HUES64 (cell line): ENCODE data around the gene DNAH2.

Experiments used
- H3K27ac ChIP-seq: 2 replicates; pipeline ENCODE4 v1.7.0; 2013; ENCODE audit warnings: low read depth, low read length, inconsistent platforms
- H3K27me3 ChIP-seq: 2 replicates; pipeline ENCODE4 v1.6.1; 2013; ENCODE audit warnings: mild to moderate bottlenecking, low read length; ENCODE audit not compliant: insufficient read depth
- H3K36me3 ChIP-seq: 2 replicates; pipeline ENCODE4 v1.6.1; 2013; ENCODE audit warnings: mild to moderate bottlenecking, low read length; ENCODE audit not compliant: insufficient read depth
- H3K4me1 ChIP-seq: 2 replicates; pipeline ENCODE4 v1.6.1; 2013; ENCODE audit warnings: mild to moderate bottlenecking, low read length, moderate library complexity; ENCODE audit not compliant: insufficient read depth
- H3K4me3 ChIP-seq: 2 replicates; pipeline ENCODE4 v1.5.1; 2013; ENCODE audit warnings: mild to moderate bottlenecking, low read length, moderate library complexity
- H3K9ac ChIP-seq: 2 replicates; pipeline ENCODE4 v1.6.1; 2013; ENCODE audit warnings: mild to moderate bottlenecking, low read depth, low read length
- H3K9me3 ChIP-seq: 2 replicates; pipeline ENCODE4 v1.6.1; 2013; ENCODE audit warnings: low read depth, low read length; ENCODE audit not compliant: insufficient read depth
- WGBS: fragments of 150-250, 120-280 bp; methylation state at CpG from one replicate; pipeline ENCODE4 v1.1.7; 2013; ENCODE audit warnings: missing lambda C conversion rate; 5-methylcytosine and 5-hydroxymethylcytosine counted together

The DNAH2 gene

GRCh38 chr17:7704601-7705268 lies 12.8 kb upstream of the DNAH2 start, which contains the start of gene EFNB3:
TSS of gene EFNB3 (plus strand) at chr17:7705202. CDS start at chr17:7705599, 397 bp downstream.
- Histone ChIP-seq H3K36me3 (peaks cover 12% of the 10 kb centered on the region), H3K27ac (no peak within 1 kb of the TSS; the same call in 1 of the 2 replicates), H3K27me3 (peaks cover 14% of the 10 kb centered on the region), H3K4me1 (peaks cover 8% of the 10 kb centered on the region), H3K4me3 (peak within 1 kb of the TSS; percentile 64), H3K9ac (peak within 1 kb of the TSS; percentile 41), H3K9me3 (no peaks in the 10 kb centered on the region)
- WGBS: 2% methylated on average over 40 of the region's 45 CpGs

DNA sequence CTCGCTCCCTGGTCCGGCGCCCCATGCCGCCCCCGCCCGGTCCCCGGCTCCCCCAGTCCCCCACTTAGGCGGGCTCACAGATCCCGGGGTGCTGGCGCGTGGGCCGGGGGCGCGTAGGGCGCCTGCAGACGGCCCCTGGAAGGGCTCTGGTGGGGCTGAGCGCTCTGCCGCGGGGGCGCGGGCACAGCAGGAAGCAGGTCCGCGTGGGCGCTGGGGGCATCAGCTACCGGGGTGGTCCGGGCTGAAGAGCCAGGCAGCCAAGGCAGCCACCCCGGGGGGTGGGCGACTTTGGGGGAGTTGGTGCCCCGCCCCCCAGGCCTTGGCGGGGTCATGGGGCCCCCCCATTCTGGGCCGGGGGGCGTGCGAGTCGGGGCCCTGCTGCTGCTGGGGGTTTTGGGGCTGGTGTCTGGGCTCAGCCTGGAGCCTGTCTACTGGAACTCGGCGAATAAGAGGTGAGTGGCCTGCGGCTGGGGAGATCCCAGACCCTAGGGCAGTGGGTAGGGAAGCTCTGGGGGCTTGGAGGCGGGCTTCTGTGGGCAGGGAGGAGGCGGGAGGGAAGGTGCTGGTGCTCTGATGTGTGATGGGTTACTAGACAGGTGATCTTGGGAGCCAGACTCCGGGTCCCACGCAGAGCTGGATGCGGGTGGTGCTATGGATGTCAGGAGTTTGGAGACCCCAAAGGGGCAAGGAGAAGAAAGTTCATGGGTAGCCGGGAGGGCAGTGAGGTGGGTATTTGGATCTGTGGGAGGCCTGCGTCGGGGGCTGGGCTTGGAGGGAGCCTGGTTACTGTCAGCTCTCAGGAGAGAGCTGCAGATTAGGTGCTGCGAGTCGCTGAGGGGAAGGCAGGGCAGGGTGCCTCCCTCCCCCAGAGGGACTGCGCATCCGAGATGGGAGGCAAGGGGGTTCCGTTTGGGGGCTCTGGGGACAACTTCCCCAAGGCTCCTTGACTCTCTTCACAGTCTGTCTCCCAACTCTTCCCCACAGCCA lies 12.0 kb upstream of the DNAH2 start:
- H3K27ac ChIP-seq: no peak overlapping the region
- peaks cover 10% of the 10 kb centered on the region for H3K36me3 ChIP-seq
- H3K27me3 ChIP-seq: peaks cover 14% of the 10 kb centered on the region
- no peaks in the 10 kb centered on the region for H3K9me3 ChIP-seq
- peak overlapping the region; percentile 64 for H3K4me3 ChIP-seq
- peak overlapping the region; percentile 41 for H3K9ac ChIP-seq
- 3% methylated on average over 50 of the region's 50 CpGs for WGBS
- peaks cover 8% of the 10 kb centered on the region for H3K4me1 ChIP-seq

- Histone ChIP-seq H3K9ac (no peak overlapping the region), H3K4me1 (peaks cover 14% of the 10 kb centered on the region), H3K36me3 (no peaks in the 10 kb centered on the region; the same call in 1 of the 2 replicates), H3K27ac (no peak overlapping the region), H3K4me3 (peak overlapping the region; percentile 64; the same call in 1 of the 2 replicates), H3K9me3 (no peaks in the 10 kb centered on the region), H3K27me3 (peaks cover 16% of the 10 kb centered on the region)
- WGBS: 89% methylated on average over 2 of the region's 3 CpGs
Measured at GRCh38 chr17:7706631-7707354, 10.8 kb upstream of the DNAH2 start.

DNA sequence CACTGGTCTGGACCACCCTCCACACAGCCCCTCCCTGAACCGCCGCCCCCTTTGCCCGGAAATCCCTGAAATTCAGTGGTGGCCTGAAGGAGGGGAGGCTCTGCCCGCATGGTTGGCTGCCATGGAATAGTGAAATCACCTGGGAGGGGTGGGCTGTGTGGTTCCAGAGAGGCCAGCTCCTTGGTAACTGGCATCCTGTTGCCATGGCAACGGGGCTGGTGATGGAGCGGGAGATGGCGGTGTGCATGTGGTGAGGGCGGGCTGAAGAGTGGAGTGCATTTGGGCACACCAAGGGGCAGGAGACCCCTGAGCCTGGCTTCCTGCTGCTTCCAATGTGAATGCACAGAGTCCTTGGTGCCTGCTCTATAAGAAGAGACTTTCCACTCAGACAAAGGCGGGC lies 10.1 kb upstream of the DNAH2 start:
- no peak overlapping the region for H3K9ac ChIP-seq
- peaks cover 14% of the 10 kb centered on the region for H3K4me1 ChIP-seq
- H3K36me3 ChIP-seq: no peaks in the 10 kb centered on the region
- H3K27ac ChIP-seq: no peak overlapping the region
- WGBS: 79% methylated on average over 9 of the region's 9 CpGs
- H3K27me3 ChIP-seq: peaks cover 17% of the 10 kb centered on the region
- no peaks in the 10 kb centered on the region for H3K9me3 ChIP-seq
- no peak overlapping the region for H3K4me3 ChIP-seq

DNA sequence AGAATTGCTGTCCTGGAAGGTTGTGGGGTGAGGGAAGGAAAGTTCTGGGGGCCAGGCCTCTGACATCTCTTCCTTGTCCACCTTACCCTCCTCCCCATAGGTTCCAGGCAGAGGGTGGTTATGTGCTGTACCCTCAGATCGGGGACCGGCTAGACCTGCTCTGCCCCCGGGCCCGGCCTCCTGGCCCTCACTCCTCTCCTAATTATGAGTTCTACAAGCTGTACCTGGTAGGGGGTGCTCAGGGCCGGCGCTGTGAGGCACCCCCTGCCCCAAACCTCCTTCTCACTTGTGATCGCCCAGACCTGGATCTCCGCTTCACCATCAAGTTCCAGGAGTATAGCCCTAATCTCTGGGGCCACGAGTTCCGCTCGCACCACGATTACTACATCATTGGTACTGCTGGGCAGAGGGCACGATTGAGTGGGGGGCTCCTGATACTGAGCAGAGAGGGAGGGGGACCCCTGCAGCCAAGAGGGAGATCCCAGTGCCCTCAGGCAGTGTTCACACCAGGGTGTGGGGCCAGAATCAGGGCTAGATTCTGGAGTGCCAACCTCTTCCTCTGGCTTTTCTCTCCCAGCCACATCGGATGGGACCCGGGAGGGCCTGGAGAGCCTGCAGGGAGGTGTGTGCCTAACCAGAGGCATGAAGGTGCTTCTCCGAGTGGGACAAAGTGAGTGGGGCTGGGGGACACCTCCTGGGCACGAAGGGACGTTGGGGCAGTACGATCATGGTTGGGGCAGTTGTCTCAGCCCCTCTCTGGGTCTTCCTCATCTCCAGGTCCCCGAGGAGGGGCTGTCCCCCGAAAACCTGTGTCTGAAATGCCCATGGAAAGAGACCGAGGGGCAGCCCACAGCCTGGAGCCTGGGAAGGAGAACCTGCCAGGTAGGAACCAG lies 9.4 kb upstream of the DNAH2 start:
- 89% methylated on average over 22 of the region's 22 CpGs for WGBS
- Histone ChIP-seq H3K4me1 (peaks cover 14% of the 10 kb centered on the region), H3K9ac (no peak overlapping the region), H3K27ac (no peak overlapping the region), H3K4me3 (no peak overlapping the region), H3K36me3 (no peaks in the 10 kb centered on the region), H3K27me3 (peaks cover 17% of the 10 kb centered on the region), H3K9me3 (no peaks in the 10 kb centered on the region)

GRCh38 chr17:7709031-7709430 lies 8.5 kb upstream of the DNAH2 start:
- 91% methylated on average over 11 of the region's 11 CpGs for WGBS
- H3K4me3 ChIP-seq: no peak overlapping the region
- peaks cover 8% of the 10 kb centered on the region for H3K4me1 ChIP-seq
- peaks cover 17% of the 10 kb centered on the region for H3K27me3 ChIP-seq
- H3K36me3 ChIP-seq: no peaks in the 10 kb centered on the region
- H3K9ac ChIP-seq: no peak overlapping the region
- H3K9me3 ChIP-seq: no peaks in the 10 kb centered on the region
- no peak overlapping the region for H3K27ac ChIP-seq

DNA sequence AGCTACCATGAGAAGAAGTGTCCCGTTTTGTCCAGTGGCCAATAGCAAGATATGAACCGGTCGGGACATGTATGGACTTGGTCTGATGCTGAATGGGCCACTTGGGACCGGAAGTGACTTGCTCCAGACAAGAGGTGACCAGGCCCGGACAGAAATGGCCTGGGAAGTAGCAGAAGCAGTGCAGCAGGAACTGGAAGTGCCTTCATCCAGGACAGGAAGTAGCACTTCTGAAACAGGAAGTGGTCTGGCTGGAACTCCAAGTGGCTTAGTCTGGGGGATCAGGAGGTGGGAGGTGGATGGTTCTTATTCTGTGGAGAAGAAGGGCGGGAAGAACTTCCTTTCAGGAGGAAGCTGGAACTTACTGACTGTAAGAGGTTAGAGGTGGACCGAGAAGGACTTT lies 7.2 kb upstream of the DNAH2 start:
- H3K9ac ChIP-seq: no peak overlapping the region
- no peak overlapping the region for H3K4me3 ChIP-seq
- WGBS: 85% methylated on average over 7 of the region's 7 CpGs
- peaks cover 6% of the 10 kb centered on the region; the same call in 1 of the 2 replicates for H3K4me1 ChIP-seq
- peaks cover 17% of the 10 kb centered on the region for H3K27me3 ChIP-seq
- H3K9me3 ChIP-seq: no peaks in the 10 kb centered on the region
- no peak overlapping the region for H3K27ac ChIP-seq
- H3K36me3 ChIP-seq: no peaks in the 10 kb centered on the region

DNA sequence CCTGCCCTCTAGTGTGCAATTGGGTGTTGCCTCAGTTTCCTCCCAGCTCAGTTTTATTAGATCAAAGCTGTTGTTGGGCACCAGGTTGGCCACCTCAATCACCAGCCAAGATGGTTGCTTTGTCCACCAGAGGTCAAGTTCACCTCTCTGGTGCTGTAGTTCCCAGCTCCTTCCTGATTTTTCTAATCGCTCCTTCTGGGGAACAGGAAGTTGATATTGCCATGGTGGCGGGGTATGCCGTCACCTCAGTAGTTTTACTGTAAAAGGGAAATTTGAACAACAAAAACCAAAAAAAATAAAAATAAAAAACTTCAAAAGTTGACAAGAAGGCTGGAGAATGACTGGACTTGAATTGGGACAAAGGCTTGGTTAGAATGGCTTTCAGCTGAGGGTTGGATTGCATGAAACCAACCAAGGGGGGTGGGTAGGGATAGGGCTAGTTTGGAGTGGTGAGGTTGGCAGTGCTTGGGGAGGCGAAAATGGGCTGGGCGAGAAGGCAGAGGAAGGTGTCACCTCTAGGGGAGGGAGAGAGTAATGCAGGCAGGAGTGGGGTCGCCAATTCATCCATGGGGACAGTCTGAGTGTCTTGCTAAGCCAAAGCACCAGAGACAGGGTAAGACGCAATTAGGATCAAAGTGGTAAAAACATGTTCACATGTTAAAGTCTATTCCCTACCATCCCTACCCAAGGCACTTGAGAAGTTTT lies 6.3 kb upstream of the DNAH2 start:
- H3K4me1 ChIP-seq: peaks cover 11% of the 10 kb centered on the region
- H3K36me3 ChIP-seq: no peaks in the 10 kb centered on the region
- H3K4me3 ChIP-seq: no peak overlapping the region
- no peaks in the 10 kb centered on the region for H3K9me3 ChIP-seq
- no peak overlapping the region for H3K27ac ChIP-seq
- peaks cover 10% of the 10 kb centered on the region for H3K27me3 ChIP-seq
- no peak overlapping the region for H3K9ac ChIP-seq
- 71% methylated on average over 5 of the region's 7 CpGs for WGBS

DNA sequence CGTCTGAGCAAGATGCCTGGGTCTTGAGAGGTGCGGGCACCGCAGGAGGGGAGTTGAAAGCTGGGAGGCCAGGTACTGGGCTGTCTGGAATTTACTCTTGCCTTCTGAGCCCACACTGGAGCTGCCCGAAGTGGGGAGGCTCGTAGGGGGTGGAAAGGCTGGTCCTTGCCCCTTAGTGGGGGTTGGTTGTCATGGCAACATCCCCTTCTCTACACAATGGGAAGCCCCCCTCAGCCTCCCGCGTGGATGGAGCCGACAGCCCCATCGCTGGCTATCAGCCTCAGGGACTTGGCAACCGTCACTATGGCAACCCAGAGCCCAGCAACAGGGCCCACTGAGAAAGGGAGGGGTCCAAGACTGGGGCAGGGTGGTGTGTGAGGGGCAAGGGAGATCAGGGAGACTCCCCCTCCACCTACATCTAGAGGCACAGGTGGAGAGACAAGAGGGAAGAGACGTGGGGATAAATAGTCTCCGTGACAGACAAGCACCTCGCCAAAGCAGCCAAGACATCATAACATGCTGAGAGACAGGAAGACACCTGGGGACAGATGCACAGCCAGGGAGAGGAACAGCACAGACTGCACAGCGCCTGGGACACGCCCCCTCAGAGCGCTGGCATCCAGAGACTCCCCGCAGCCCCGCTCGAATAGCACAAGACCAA lies 5.3 kb upstream of the DNAH2 start:
- 19% methylated on average over 17 of the region's 19 CpGs for WGBS
- H3K9ac ChIP-seq: no peak overlapping the region
- H3K27me3 ChIP-seq: peaks cover 3% of the 10 kb centered on the region; the same call in 1 of the 2 replicates
- no peak overlapping the region for H3K4me3 ChIP-seq
- H3K36me3 ChIP-seq: no peaks in the 10 kb centered on the region
- no peak overlapping the region for H3K27ac ChIP-seq
- peaks cover 16% of the 10 kb centered on the region for H3K4me1 ChIP-seq
- H3K9me3 ChIP-seq: no peaks in the 10 kb centered on the region
